Stimulated activated effector memory CD8-positive, alpha-beta T cell treated with anti-CD3 and anti-CD28 coated beads, Interleukin-12 subunit alpha, Interleukin-12 subunit beta, amount 100 ng/mL, for 72 hours (primary cell): ENCODE measurements around the gene PTPN5.
"Not testable (repeated sequence)": the region's sequence is repeated elsewhere in the genome, so short reads cannot be mapped to it uniquely, and the experiment has no call there.

Experiments used
- ATAC-seq: fragments of 150-1000 bp; cut with Tn5 transposase; 2 replicates; pipeline ENCODE4 v1.10.0; 2021
- DNase-seq, 2 donors: peaks; one replicate each; pipeline ENCODE4 v3.0.0; 2021 to 2022; ENCODE audit warnings: low spot score in 2 of 2
- H3K27ac Mint-ChIP-seq: one replicate; pipeline ENCODE4 v1.8.0; 2022; ENCODE audit warnings: mild to moderate bottlenecking, mixed read lengths
- H3K36me3 Mint-ChIP-seq: one replicate; pipeline ENCODE4 v1.8.0; 2022; ENCODE audit warnings: mild to moderate bottlenecking, mixed read lengths
- H3K4me1 Mint-ChIP-seq: one replicate; pipeline ENCODE4 v1.8.0; 2022; ENCODE audit warnings: mixed read lengths
- H3K4me3 Mint-ChIP-seq: one replicate; pipeline ENCODE4 v1.8.0; 2022; ENCODE audit warnings: mild to moderate bottlenecking, mixed read lengths
- H3K9me3 Mint-ChIP-seq: one replicate; pipeline ENCODE4 v1.8.0; 2022; ENCODE audit warnings: mixed read lengths

Gene PTPN5

GRCh38 chr11:18699269-18699596 is 92.4 kb downstream of the PTPN5 start:
- no peak for ATAC-seq
- Mint-ChIP-seq H3K27ac (no peak overlapping the region), H3K4me3 (peak overlapping the region; percentile 71), H3K36me3 (no peaks in the 10 kb centered on the region), H3K4me1 (peaks cover 25% of the 10 kb centered on the region), H3K9me3 (no peaks in the 10 kb centered on the region)
- no peak for DNase-seq

GRCh38 chr11:18698341-18699268 is 93.0 kb downstream of the PTPN5 start, which contains the start of gene TMEM86A:
TSS of gene TMEM86A (plus strand) at chr11:18698779. CDS start at chr11:18698887, 108 bp downstream.
- Mint-ChIP-seq H3K9me3 (no peaks in the 10 kb centered on the region), H3K4me3 (peak within 1 kb of the TSS; percentile 71), H3K36me3 (no peaks in the 10 kb centered on the region), H3K27ac (peak within 1 kb of the TSS; percentile 83), H3K4me1 (peaks cover 24% of the 10 kb centered on the region)
- peak; percentile 94 for ATAC-seq
- peak; percentile 89 to 93 for DNase-seq

DNA sequence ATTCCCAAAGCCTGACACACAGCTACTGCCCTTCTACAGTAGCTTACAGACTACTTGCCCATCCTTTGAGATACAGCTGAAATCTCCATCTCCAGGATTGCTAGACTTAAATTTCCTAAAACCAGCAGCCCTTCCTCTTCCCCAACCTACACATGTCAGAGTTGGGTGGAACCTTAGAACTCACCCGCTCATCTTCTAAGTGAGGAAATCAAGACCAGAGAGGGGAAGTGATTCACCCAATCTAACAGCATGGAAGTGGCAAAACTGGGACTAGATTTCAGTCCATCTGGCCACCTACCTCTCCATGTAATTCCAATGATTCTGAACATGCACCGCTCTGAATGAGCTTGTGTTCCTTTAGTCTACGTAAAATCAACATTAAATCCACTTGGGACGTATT is 94.0 kb downstream of the PTPN5 start:
- no peak for ATAC-seq
- no peaks in the 10 kb centered on the region for H3K36me3 Mint-ChIP-seq
- H3K4me1 Mint-ChIP-seq = peaks cover 24% of the 10 kb centered on the region
- H3K9me3 Mint-ChIP-seq = no peaks in the 10 kb centered on the region
- H3K4me3 Mint-ChIP-seq = peak overlapping the region; percentile 71
- peak overlapping the region; percentile 63 for H3K27ac Mint-ChIP-seq
- DNase-seq = no peak

DNA sequence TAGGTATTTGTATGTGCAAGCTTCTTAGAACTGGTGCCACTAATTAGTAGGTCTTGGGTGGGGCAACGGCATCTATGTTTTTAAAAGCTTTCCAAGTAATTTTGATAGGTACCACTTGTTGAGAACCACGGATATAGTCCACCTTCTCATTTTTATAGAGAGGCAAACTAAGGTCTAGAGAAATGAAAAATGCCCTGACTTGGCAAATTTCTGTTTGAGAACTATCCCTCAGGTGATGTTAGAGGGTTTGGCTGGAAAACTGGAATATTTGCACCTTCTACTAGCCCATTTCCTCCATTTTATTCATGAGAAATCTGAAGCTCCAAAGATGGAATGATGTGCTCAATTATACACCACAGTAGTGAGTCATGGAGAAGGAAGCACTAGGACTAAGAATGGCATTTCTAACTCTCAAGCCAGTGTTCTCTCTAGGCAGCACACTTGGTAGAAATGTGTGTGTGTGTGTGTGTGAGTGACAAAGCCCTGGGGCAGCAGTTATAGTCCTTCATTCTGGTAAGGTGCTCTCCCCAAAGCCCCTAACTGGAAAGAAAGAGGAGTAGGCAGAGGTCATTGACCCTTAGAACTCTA is 94.9 kb downstream of the PTPN5 start:
- Mint-ChIP-seq H3K9me3 (no peaks in the 10 kb centered on the region), H3K27ac (no peak overlapping the region), H3K4me3 (no peak overlapping the region), H3K36me3 (no peaks in the 10 kb centered on the region), H3K4me1 (peaks cover 24% of the 10 kb centered on the region)
- no peak for DNase-seq
- ATAC-seq = no peak

- no peak for ATAC-seq
- H3K9me3 Mint-ChIP-seq = no peaks in the 10 kb centered on the region
- no peak for DNase-seq
- peaks cover 8% of the 10 kb centered on the region for H3K4me1 Mint-ChIP-seq
- no peak overlapping the region for H3K4me3 Mint-ChIP-seq
- H3K27ac Mint-ChIP-seq = no peak overlapping the region
- no peaks in the 10 kb centered on the region for H3K36me3 Mint-ChIP-seq
Measured at GRCh38 chr11:18692941-18693760, 98.4 kb downstream of the PTPN5 start.

GRCh38 chr11:18691467-18692140 is 100.0 kb downstream of the PTPN5 start:
- peak; percentile 66 for ATAC-seq
- not testable (repeated sequence) for H3K4me1 Mint-ChIP-seq, H3K36me3 Mint-ChIP-seq, H3K27ac Mint-ChIP-seq, H3K9me3 Mint-ChIP-seq, H3K4me3 Mint-ChIP-seq, DNase-seq

- no peak for ATAC-seq
- no peaks in the 10 kb centered on the region for H3K4me1 Mint-ChIP-seq
- no peak overlapping the region for H3K27ac Mint-ChIP-seq
- no peak for DNase-seq
- H3K4me3 Mint-ChIP-seq = no peak overlapping the region
- H3K9me3 Mint-ChIP-seq = no peaks in the 10 kb centered on the region
- no peaks in the 10 kb centered on the region for H3K36me3 Mint-ChIP-seq
Measured at GRCh38 chr11:18684267-18684666, 107.3 kb downstream of the PTPN5 start.

DNA sequence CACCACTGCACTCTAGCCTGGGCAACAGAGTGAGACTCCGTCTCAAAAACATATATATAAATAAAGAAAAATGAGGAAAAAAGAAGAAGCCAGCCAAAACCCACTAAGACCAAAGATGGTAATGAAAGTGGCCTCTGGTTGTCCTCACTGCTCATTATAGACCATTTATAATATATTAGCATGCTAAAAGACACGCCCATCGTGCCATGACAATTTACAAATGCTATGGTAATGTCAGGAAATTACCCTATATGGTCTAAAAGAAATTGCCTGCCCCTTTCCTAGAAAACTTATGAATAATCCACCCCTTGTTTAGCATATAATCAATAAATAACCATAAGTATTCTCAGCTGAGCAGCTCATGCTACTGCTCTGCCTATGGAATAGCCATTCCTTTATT is 109.1 kb downstream of the PTPN5 start:
- no peak overlapping the region for H3K27ac Mint-ChIP-seq
- H3K9me3 Mint-ChIP-seq = no peaks in the 10 kb centered on the region
- H3K4me1 Mint-ChIP-seq = no peaks in the 10 kb centered on the region
- no peak overlapping the region for H3K4me3 Mint-ChIP-seq
- H3K36me3 Mint-ChIP-seq = no peaks in the 10 kb centered on the region
- ATAC-seq = no peak
- no peak for DNase-seq

GRCh38 chr11:18681949-18682348 is 109.6 kb downstream of the PTPN5 start:
- H3K27ac Mint-ChIP-seq, H3K4me1 Mint-ChIP-seq, H3K36me3 Mint-ChIP-seq, H3K4me3 Mint-ChIP-seq, ATAC-seq, H3K9me3 Mint-ChIP-seq, DNase-seq: not testable (repeated sequence)
